K562 (cell line): ENCODE data around the gene EAF2. TPM values are rescaled to one million over a fixed set of nuclear protein-coding genes. Genes with fewer than 3 reads are reported as not detected.

Source experiments
- ATAC-seq: fragments of 200-7000 bp; cut with Tn5 transposase; 3 replicates; pipeline ENCODE4 v1.9.1; 2020; ENCODE audit warnings: moderate library complexity
- BruUV-seq: library from RNA; stranded (reverse); fragments of 400-500 nt; replicated peaks from 2 replicates; lab custom pipeline; 2021; lab: Mats Ljungman, UMichigan
- CTCF ChIA-PET: fragments of 300-600 bp; formaldehyde crosslinking; extraction: SDS; loops from one replicate; lab custom pipeline; 2021; ENCODE audit warnings: low intra/inter-chr PET ratio; lab: Yijun Ruan, JAX
- POLR2A ChIA-PET: fragments of 300-600, 350-650 bp; sonication (Branson Sonifier 250); formaldehyde crosslinking; extraction: SDS; loops from one replicate; lab custom pipeline; 2021; ENCODE audit warnings: antibody characterized with exemption, inconsistent platforms; lab: Yijun Ruan, JAX
- DNase-seq, 4 experiments: peaks; one replicate each; pipeline versions ENCODE4 v3.0.0 to v3.0.0-alpha.2; 2011 to 2018; ENCODE audit warnings: low spot score in 3 of 4, mixed read lengths in 3 of 4; ENCODE audit errors: extremely low read depth in 1 of 4
- FAIRE-seq: peaks from 2 replicates; lab custom pipeline; 2011; peaks lifted over from hg19 to GRCh38; lab: Jason Lieb, UNC
- H2AFZ ChIP-seq: 2 replicates; pipeline ENCODE4 v1.6.0; 2011; ENCODE audit warnings: low read depth, low read length, control low read depth, inconsistent platforms
- H3K27ac ChIP-seq: fragments of 200-600 bp; 3 replicates; pipeline ENCODE4 v1.8.0; 2011; ENCODE audit warnings: low read depth, mild to moderate bottlenecking, control low read depth, inconsistent platforms, low read length, moderate library complexity, mixed read lengths; ENCODE audit errors: extremely low read depth
- H3K27me3 ChIP-seq, 2 experiments: fragments of 300-600 bp in 1 of 2; 2 replicates in 1 of 2; 3 replicates in 1 of 2; pipeline versions ENCODE4 v1.6.0 to v1.8.0; 2011; ENCODE audit warnings: inconsistent platforms in 2 of 2, low read length in 2 of 2, mild to moderate bottlenecking in 1 of 2, mixed read lengths in 1 of 2, moderate library complexity in 1 of 2; ENCODE audit not compliant: control insufficient read depth in 2 of 2, insufficient read depth in 2 of 2
- H3K36me3 ChIP-seq: fragments of 300-600 bp; 3 replicates; pipeline ENCODE4 v1.8.0; 2011; ENCODE audit warnings: mild to moderate bottlenecking, low read length, inconsistent platforms; ENCODE audit not compliant: control insufficient read depth, insufficient read depth
- H3K4me1 ChIP-seq, 2 experiments: fragments of 200-600 bp in 1 of 2; replicated peaks in 1 of 2; 2 replicates in 1 of 2; 3 replicates in 1 of 2; pipeline versions ENCODE4 v1.5.1 to v1.8.0; 2011; ENCODE audit warnings: inconsistent platforms in 2 of 2, low read length in 2 of 2, mild to moderate bottlenecking in 1 of 2, mixed read lengths in 1 of 2, moderate library complexity in 1 of 2; ENCODE audit not compliant: control insufficient read depth in 2 of 2, insufficient read depth in 2 of 2
- H3K4me2 ChIP-seq: 2 replicates; pipeline ENCODE4 v1.6.1; 2011; ENCODE audit warnings: low read length, control low read depth, inconsistent platforms, mixed read lengths; ENCODE audit not compliant: insufficient read depth
- H3K4me3 ChIP-seq: fragments of 200-600 bp; sonication (generic), shearing (Covaris generic); 2 replicates; pipeline ENCODE4 v1.5.1; 2016; ENCODE audit warnings: control low read depth, inconsistent platforms
- H3K79me2 ChIP-seq: fragments of 200-600 bp; 3 replicates; pipeline ENCODE4 v1.8.0; 2011; ENCODE audit warnings: low read length, inconsistent platforms; ENCODE audit not compliant: control insufficient read depth, insufficient read depth
- H3K9ac ChIP-seq, 2 experiments: 2 replicates each; pipeline versions ENCODE4 v1.6.0 to v1.6.1; 2011; ENCODE audit warnings: low read depth in 2 of 2, low read length in 2 of 2, control low read depth in 1 of 2, inconsistent platforms in 1 of 2, mild to moderate bottlenecking in 1 of 2, mixed read lengths in 1 of 2; ENCODE audit not compliant: insufficient read depth in 1 of 2
- H3K9me1 ChIP-seq: one replicate; pipeline ENCODE4 v1.6.0; 2011; ENCODE audit warnings: inconsistent platforms, mild to moderate bottlenecking, low read length, moderate library complexity; ENCODE audit not compliant: control insufficient read depth, insufficient read depth
- H3K9me3 ChIP-seq: replicated peaks from 2 replicates; pipeline ENCODE4 v1.5.1; 2011; ENCODE audit warnings: low read depth, low read length, inconsistent platforms; ENCODE audit not compliant: control insufficient read depth, insufficient read depth
- H4K20me1 ChIP-seq: replicated peaks from 2 replicates; pipeline ENCODE4 v1.6.1; 2011; ENCODE audit warnings: low read length, inconsistent platforms, mixed read lengths; ENCODE audit not compliant: control insufficient read depth, insufficient read depth
- CEBPZ ChIP-seq: fragments of 150-350 bp; IDR thresholded peaks from 2 replicates; pipeline ENCODE4 v1.6.1; 2014; ENCODE audit warnings: low read depth, mild to moderate bottlenecking, low read length, borderline replicate concordance
- DACH1 ChIP-seq: fragments of 450-650 bp; IDR thresholded peaks from 2 replicates; pipeline ENCODE4 v1.6.1; 2018; ENCODE audit not compliant: partially characterized antibody
- ZBTB33 ChIP-seq: sonication (generic); formaldehyde crosslinking; IDR thresholded peaks from 2 replicates; pipeline ENCODE4 v1.8.1; 2023; ENCODE audit warnings: mild to moderate bottlenecking, missing genetic modification reagents
- WGBS: fragments of 100-300 bp; shearing (Covaris generic); methylation state at CpG from one replicate; pipeline ENCODE4 v1.1.6; 2016; ENCODE audit warnings: low coverage, mixed read lengths; ENCODE audit not compliant: insufficient coverage; ENCODE audit errors: missing lambda C conversion rate; 5-methylcytosine and 5-hydroxymethylcytosine counted together
- in situ Hi-C: fragments of 300-500 bp; cut with MboI; formaldehyde crosslinking; loops from 4 replicates; pipeline ENCODE4 v1.15.0; 2018; ENCODE audit warnings: inconsistent platforms, mixed read lengths
- intact Hi-C: fragments of 100-400 bp; cut with micrococcal nuclease; formaldehyde crosslinking; loops from 2 replicates; pipeline ENCODE4 v1.14.2; 2022
- polyA plus RNA-seq, 8 experiments: library from polyadenylated mRNA; depleted of rRNA in 4 of 8; stranded (reverse) in 5 of 8; unstranded in 3 of 8; fragments of >200 nt; fragmentation: Nextera tagmentation in 2 of 8; fragmentation: Illumina TruSeq in 1 of 8; extraction: Ambion mirVana in 2 of 8; extraction: Trizol in 1 of 8; gene quantifications; 2 replicates each; pipeline versions ENCODE4 v1.2.1 to v1.2.3, GENCODE V29; 2011 to 2014; ENCODE audit warnings: inconsistent platforms in 1 of 8, missing spikeins in 1 of 8
- total RNA-seq, 7 experiments: library from RNA; depleted of rRNA in 6 of 7; stranded (reverse); fragments of >200 nt in 6 of 7; fragmentation: Illumina TruSeq in 2 of 7; extraction: Trizol in 2 of 7; gene quantifications; 2 replicates each; pipeline versions ENCODE4 v1.2.1 to v1.2.3, GENCODE V29; 2011 to 2021; ENCODE audit warnings: low replicate concordance in 1 of 7

Gene EAF2
- total and polyA plus RNA-seq, 9 of the 15 experiments (the other 6 are each of a cell fraction or from before 2014, with no cell fraction given) = 3.8 to 17.3 (median 6.9) TPM

GRCh38 chr3:121819236-121819635 lies 15.8 kb upstream of the EAF2 start:
- WGBS = 91% methylated on average over 3 of the region's 3 CpGs
- Histone ChIP-seq H3K36me3 (peaks cover 46% of the 10 kb centered on the region), H3K4me1 (no peaks in the 10 kb centered on the region), H3K4me2 (no peak overlapping the region), H3K9me1 (no peaks in the 10 kb centered on the region), H3K27me3 (no peaks in the 10 kb centered on the region), H2AFZ (no peak overlapping the region), H3K27ac (no peak overlapping the region), H3K79me2 (peaks cover 19% of the 10 kb centered on the region), H4K20me1 (no peaks in the 10 kb centered on the region), H3K9ac (no peak overlapping the region), H3K9me3 (peaks cover 6% of the 10 kb centered on the region; the same call in 1 of the 2 replicates), H3K4me3 (no peak overlapping the region)
- TF ChIP-seq CEBPZ (no peak), ZBTB33 (CRISPR knock-in tag) (0 out of 2 replicates have a peak, but pooled peaks have one; percentile 14), DACH1 (peak; percentile 38)
- CTCF ChIA-PET = no interaction called here
- intact Hi-C loops = no loop called here
- POLR2A ChIA-PET = no interaction called here
- in situ Hi-C loops = no loop called here
- FAIRE-seq (no peak), DNase-seq (no peak), ATAC-seq (no peak)
- BruUV-seq = no TSS peak
